Measurements from ENCODE around the gene SPN.
"Not testable (repeated sequence)": the region's sequence is repeated elsewhere in the genome, so short reads cannot be mapped to it uniquely, and the experiment has no call there.

Gene SPN

DNA sequence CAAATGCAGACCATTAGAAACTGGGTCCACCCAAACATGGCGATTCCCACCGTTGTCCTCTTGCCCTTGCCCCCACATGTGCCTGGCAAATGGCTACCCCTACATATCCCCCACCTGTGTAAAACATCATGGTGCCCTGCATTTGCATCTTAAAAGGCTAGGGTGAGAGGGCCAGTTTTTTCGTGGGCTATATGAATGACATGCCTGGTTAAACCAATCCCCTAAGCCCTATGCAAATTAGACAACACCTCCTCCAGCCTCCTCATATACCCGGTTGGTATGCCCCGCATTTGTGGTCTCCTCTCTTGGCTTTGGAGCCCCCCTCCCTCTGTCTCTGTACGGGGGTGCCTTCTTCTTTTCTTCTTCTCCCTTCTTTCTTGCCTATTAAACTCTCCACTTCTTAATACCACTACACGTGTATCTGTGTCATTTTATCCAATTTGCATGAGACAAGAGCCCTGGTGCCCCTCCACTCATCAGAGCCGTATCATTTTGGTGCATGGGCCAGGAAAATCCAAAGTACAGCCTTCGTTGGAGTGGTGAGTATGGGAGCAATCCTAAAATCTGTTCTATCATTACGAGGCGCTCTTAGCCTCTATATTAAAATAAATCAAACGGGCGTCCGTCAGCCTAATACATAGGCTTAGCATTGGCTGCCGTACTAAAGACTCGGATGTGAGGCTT is 46.0 kb downstream of the SPN start:
- DNase-seq, result no peak

DNA sequence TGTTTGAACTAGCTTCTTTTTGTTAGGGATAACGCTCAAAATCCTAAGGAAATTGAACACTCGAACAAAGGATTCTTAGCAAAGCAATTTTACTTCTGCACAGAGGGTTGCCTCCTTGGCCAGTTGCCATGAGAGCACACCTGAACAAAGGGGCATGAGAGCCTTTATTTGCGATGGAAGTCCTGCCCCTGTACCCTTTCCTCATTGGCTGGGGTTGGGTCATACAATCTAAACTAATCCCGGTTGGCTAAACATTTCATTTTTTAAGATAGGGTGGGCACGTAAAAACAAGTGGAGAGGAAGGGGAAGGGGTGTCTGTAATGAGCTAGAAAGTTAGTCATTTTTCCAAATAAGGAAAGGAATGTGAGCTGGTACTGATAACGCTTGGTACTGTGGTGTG is 46.6 kb downstream of the SPN start:
- DNase-seq, result not testable (repeated sequence)

GRCh38 chr16:29710227-29711219 is 47.5 kb downstream of the SPN start:
- no peak for DNase-seq

- no peak for DNase-seq
Observed at GRCh38 chr16:29712809-29713208, 49.8 kb downstream of the SPN start.

DNA sequence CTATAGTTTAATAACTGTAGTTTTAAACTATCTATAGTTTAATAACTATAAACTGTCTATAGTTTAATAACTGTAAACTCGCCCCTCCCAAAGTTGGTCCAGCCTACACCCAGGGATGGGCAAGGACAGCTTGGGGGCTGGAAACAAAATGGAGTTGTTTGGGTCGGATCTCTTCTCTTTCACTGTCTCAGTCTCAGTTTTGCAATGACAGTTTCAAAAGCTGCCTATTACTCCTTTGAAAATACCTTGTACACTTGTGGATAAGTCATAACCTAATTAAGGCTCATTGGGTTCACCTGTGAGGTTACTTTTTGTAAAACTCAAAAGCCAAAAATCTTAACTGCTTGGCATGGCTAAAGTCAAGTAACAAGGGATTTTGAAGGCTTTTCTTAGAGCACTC is 51.3 kb downstream of the SPN start:
- DNase-seq, result no peak

DNA sequence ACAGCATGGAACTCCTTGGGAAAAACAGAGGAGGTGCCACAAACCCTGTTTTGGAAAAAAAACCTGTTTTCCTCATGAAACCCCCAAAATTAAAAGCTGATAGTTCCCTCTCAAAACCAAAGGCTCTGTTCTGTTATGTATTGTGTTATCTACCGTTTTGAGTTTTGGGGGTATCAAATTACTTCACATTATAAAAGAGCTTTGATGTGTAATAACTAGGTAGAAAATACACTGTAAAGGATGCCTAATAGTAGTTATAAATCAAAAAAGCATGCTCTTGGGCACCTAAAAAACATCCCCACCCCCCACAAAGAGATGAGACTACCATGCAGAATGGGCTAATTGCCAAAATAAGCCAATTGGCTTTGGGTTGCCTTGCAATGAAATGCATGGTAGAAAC is 51.9 kb downstream of the SPN start:
- DNase-seq, result no peak

DNA sequence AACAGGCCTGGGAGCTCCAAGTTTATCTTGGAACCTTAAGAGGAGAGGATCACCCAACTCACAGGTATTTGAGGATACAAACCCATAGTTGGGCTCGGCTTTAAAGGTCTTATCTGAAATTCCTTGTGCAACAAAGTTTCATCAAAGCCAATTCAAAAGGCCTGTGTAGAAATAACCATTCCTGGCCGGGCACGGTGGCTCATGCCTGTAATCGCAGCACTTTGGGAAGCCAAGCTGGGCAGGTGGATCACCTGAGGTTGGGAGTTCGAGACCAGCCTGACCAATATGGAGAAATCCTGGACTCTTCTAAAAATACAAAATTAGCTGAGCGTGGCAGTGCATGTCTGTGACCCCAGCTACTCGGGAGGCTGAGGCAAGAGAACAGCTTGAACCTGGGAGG is 54.1 kb downstream of the SPN start:
- no peak for DNase-seq

DNA sequence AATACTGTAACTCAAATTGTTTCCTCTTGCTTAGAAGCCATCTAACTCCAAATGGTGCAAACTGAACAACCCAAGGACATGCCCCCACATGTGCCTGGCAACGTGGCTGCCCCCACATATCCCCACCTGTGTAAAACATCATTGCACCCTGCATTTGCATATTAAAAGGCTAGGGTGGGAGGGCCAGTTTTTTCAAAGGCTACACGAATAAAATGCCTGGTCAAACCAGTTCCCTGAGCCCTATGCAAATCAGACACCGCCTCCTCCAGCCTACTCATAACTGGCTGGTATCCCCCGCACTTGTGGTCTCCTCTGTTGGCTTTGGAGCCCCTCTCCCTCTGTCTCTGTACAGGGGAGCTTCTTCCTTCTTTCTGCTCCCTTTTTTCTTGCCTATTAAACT is 56.0 kb downstream of the SPN start:
- no peak for DNase-seq

Data from GOT3 (cell line).